ENCODE results near the gene CREB3L2.

CREB3L2 gene

GRCh38 chr7:137829337-137829992 lies 172.4 kb downstream of the CREB3L2 start:
- H3K4me3 ChIP-seq (ENCODE audit: low read depth, low read length), result no peak overlapping the region
- DNase-seq (ENCODE audit: low read depth), result no peak
- no peak for TF ChIP-seq CTCF (IDR thresholded peaks at IDR 0.05; ENCODE audit: control insufficient read depth, extremely low read depth, insufficient read depth)

- no peak for DNase-seq (ENCODE audit: low read depth)
- no peak for TF ChIP-seq CTCF (IDR thresholded peaks at IDR 0.05; ENCODE audit: control insufficient read depth, extremely low read depth, insufficient read depth)
- H3K4me3 ChIP-seq (ENCODE audit: low read depth, low read length), result no peak overlapping the region
Observed at GRCh38 chr7:137828456-137828855, 173.4 kb downstream of the CREB3L2 start.

GRCh38 chr7:137825489-137825888 lies 176.4 kb downstream of the CREB3L2 start:
- no peak for DNase-seq (ENCODE audit: low read depth)
- H3K4me3 ChIP-seq (ENCODE audit: low read depth, low read length), result no peak overlapping the region
- no peak for TF ChIP-seq CTCF (IDR thresholded peaks at IDR 0.05; ENCODE audit: control insufficient read depth, extremely low read depth, insufficient read depth)
